Peyer's patch (tissue), 4 donors: ENCODE results near the gene SAMD11. TPM values are rescaled to one million over a fixed set of nuclear protein-coding genes. Genes with fewer than 3 reads are reported as not detected.

ENCODE experiments used
- DNase-seq, 3 donors: peaks; one replicate each; pipeline ENCODE4 v3.0.0-alpha.2; 2017 to 2019
- H3K27ac ChIP-seq, 4 donors: fragments of 200-600 bp; sonication (generic); one replicate each; pipeline ENCODE4 v1.5.1; 2016 to 2019
- H3K27me3 ChIP-seq, 2 donors: fragments of 200-600 bp; sonication (generic); one replicate each; pipeline ENCODE4 v1.5.1; 2019
- H3K36me3 ChIP-seq, 3 donors: fragments of 200-600 bp; sonication (generic); one replicate each; pipeline ENCODE4 v1.5.1; 2016 to 2019
- H3K4me1 ChIP-seq, 4 donors: fragments of 200-600 bp; sonication (generic); one replicate each; pipeline ENCODE4 v1.5.1; 2016 to 2019
- H3K4me3 ChIP-seq, 4 donors: fragments of 200-600 bp; sonication (generic); 1 replicate in 3 of 4; 2 replicates in 1 of 4; pipeline ENCODE4 v1.5.1; 2016 to 2019; ENCODE audit warnings: mild to moderate bottlenecking in 1 of 4
- H3K9me3 ChIP-seq, 4 donors: fragments of 200-600 bp; sonication (generic); one replicate each; pipeline ENCODE4 v1.5.1; 2016 to 2019; ENCODE audit warnings: mild to moderate bottlenecking in 1 of 4
- POLR2A ChIP-seq, 2 donors: fragments of 450-650 bp; IDR thresholded peaks; one replicate each; pipeline ENCODE4 v1.5.1; 2017; ENCODE audit warnings: antibody characterized with exemption in 2 of 2, mild to moderate bottlenecking in 2 of 2, moderate library complexity in 2 of 2
- total RNA-seq, 4 donors: library from RNA; depleted of rRNA; stranded (reverse); fragments of >200 nt; gene quantifications; one replicate each; pipeline ENCODE4 v1.1.0, GENCODE V29; 2016
- TF ChIP-seq, protein P1 (sequence below), 6 experiments: fragments of 450-650 bp in 4 of 6; fragments of 200-600 bp in 2 of 6; sonication (generic) in 1 of 6; IDR thresholded peaks; one replicate each; pipeline ENCODE4 v1.5.1; 2017 to 2019; ENCODE audit warnings: antibody characterized with exemption in 6 of 6, mild to moderate bottlenecking in 3 of 6, moderate library complexity in 1 of 6

Gene SAMD11
- total RNA-seq, 4 donors from 2014 or later, result 1.1 to 5.0 (median 2.2) TPM

DNA sequence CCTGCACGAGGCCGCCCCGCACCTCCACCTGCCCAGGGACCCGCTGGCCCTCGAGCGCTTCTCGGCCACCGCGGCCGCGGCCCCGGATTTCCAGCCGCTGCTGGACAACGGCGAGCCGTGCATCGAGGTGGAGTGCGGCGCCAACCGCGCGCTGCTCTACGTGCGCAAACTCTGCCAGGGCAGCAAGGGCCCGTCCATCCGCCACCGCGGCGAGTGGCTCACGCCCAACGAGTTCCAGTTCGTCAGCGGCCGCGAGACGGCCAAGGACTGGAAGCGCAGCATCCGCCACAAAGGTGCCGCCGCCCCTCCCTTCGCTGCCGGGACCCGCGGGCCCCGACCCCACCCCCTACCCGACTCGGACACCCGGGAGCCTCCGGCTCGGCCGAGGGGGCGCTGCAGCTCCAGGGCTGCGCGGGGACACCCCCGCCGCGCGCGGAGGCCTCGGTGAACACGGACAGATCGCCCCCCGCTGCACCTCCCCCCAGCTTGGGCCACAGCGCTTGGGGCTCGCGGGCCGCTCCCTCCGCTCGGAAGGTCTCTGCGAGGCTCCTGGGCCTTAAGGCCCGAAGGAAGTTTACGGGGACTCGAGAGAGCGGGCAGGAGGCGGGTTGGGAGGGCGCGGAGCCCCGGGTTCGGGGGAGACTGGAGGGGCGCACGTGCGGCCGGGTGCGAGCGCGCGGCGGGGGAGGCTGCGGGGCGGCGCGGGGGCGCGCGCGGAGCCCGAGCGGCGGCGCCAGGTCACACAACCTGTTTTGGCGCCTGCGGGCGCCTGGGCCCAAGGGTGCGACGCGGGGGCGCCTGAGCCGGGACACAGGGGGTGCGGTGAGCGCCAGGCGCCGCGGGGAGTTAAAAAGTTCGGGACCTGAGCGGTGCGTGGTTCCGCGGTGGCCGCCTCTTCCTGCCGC lies 1.2 kb downstream of the SAMD11 start:
- Histone ChIP-seq H3K4me3 (peak overlapping the region; percentile 14 to 57 (median 54)), H3K4me1 (peaks cover 0 to 53% (median 24%) of the 10 kb centered on the region in 4 donors), H3K9me3 (no peaks in the 10 kb centered on the region), H3K27ac (peak overlapping the region in 1 of 4 donors; percentile 49), H3K27me3 (peaks cover 0 to 54% of the 10 kb centered on the region in 2 donors), H3K36me3 (no peaks in the 10 kb centered on the region)
- TF ChIP-seq, protein P1, sequence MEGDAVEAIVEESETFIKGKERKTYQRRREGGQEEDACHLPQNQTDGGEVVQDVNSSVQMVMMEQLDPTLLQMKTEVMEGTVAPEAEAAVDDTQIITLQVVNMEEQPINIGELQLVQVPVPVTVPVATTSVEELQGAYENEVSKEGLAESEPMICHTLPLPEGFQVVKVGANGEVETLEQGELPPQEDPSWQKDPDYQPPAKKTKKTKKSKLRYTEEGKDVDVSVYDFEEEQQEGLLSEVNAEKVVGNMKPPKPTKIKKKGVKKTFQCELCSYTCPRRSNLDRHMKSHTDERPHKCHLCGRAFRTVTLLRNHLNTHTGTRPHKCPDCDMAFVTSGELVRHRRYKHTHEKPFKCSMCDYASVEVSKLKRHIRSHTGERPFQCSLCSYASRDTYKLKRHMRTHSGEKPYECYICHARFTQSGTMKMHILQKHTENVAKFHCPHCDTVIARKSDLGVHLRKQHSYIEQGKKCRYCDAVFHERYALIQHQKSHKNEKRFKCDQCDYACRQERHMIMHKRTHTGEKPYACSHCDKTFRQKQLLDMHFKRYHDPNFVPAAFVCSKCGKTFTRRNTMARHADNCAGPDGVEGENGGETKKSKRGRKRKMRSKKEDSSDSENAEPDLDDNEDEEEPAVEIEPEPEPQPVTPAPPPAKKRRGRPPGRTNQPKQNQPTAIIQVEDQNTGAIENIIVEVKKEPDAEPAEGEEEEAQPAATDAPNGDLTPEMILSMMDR (IDR thresholded peaks at IDR 0.05), result no peak
- TF ChIP-seq POLR2A (IDR thresholded peaks at IDR 0.05), result no peak
- no peak for DNase-seq

DNA sequence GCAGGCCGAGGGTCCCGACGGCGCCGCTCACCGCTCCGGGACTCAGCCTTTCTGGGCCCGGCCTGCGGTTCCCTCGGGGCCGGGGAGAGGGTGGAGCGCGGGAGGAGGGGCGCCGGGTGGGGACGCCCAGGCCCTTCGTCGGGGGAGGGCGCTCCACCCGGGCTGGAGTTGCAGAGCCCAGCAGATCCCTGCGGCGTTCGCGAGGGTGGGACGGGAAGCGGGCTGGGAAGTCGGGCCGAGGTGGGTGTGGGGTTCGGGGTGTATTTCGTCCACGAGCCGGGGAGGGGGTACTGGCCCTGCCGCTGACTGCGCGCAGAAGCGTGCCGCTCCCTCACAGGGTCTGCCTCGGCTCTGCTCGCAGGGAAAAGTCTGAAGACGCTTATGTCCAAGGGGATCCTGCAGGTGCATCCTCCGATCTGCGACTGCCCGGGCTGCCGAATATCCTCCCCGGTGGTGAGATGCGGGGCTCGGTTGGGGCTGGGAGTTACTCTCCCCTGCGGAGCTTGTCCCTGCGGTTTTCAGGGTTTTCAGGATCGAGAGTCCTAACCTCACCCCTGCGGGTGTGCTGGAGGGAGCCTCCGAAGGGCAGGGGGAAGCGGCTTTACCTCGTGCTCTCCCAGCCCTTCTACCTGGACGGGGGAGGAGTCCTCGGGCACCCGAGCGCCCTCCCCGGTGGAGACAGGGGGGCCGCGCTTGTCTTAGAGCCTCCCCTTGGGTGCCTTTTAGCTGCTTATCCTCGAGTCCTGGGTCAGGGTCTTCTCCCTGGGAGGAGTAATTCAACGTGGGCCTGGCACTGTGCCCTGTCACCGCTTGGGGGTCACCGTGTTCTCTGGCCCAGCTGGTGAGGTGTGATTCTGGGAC lies 2.1 kb downstream of the SAMD11 start:
- Histone ChIP-seq H3K36me3 (no peaks in the 10 kb centered on the region), H3K4me3 (peak overlapping the region in 3 of 4 donors; percentile 50 to 57 (median 57)), H3K9me3 (no peaks in the 10 kb centered on the region), H3K4me1 (peaks cover 0 to 44% (median 19%) of the 10 kb centered on the region in 4 donors), H3K27me3 (peaks cover 0 to 48% of the 10 kb centered on the region in 2 donors), H3K27ac (peak overlapping the region in 1 of 4 donors; percentile 49)
- TF ChIP-seq, protein P1 (IDR thresholded peaks at IDR 0.05), result no peak
- no peak for TF ChIP-seq POLR2A (IDR thresholded peaks at IDR 0.05)
- DNase-seq, result no peak

DNA sequence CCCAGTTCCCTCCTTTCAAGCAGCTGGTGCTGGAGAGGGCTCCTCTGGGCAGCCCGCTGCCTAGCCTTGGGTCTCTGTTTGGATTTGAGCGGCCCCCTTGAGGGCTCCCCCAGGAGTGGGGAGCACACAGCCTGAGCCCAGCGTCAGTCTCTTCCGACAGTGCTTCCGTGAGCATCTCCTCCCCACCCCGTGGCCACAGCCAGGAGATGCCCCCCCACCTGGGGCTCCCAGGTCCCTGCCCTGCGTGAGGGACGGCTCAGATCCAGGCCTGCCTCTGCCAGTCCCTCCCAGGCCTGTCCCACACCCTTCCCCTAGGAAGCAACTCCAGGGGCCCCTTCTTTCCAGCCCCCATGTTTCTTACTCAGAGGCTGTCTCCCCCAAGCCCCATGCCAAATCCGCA lies 3.5 kb downstream of the SAMD11 start:
- TF ChIP-seq POLR2A (IDR thresholded peaks at IDR 0.05), result no peak
- TF ChIP-seq, protein P1 (IDR thresholded peaks at IDR 0.05), result no peak
- peaks cover 0 to 35% (median 18%) of the 10 kb centered on the region in 4 donors for H3K4me1 ChIP-seq
- peaks cover 0 to 42% of the 10 kb centered on the region in 2 donors for H3K27me3 ChIP-seq

DNA sequence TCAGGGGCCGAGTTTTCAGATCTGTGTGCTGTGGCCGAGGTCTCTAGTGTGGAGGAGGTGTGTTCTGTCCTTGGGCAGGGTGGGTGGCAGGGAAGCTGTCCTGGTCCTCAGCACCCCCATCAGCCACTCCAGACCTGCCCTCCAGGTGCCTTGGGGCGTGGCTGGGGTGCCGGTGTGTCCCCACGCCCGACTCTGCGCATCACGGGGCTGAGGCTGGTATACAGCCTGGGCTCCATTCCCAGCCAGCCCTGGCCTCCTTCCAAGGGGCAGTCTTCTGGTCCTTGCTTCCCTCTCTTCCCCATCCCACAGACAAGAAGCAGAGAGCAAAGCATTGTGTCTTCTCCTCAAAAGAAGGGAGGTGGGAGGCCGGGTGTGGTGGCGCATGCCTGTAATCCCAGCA lies 4.0 kb downstream of the SAMD11 start:
- H3K27me3 ChIP-seq, result peaks cover 0 to 40% of the 10 kb centered on the region in 2 donors
- TF ChIP-seq, protein P1 (IDR thresholded peaks at IDR 0.05), result no peak
- no peak for TF ChIP-seq POLR2A (IDR thresholded peaks at IDR 0.05)
- DNase-seq, result no peak

More for the DNA sequence above, 3.5 kb downstream of the SAMD11 start:
- no peak overlapping the region for H3K4me3 ChIP-seq
- no peaks in the 10 kb centered on the region for H3K9me3 ChIP-seq
- no peak for DNase-seq
- no peak overlapping the region for H3K27ac ChIP-seq
- H3K36me3 ChIP-seq, result no peaks in the 10 kb centered on the region

DNA sequence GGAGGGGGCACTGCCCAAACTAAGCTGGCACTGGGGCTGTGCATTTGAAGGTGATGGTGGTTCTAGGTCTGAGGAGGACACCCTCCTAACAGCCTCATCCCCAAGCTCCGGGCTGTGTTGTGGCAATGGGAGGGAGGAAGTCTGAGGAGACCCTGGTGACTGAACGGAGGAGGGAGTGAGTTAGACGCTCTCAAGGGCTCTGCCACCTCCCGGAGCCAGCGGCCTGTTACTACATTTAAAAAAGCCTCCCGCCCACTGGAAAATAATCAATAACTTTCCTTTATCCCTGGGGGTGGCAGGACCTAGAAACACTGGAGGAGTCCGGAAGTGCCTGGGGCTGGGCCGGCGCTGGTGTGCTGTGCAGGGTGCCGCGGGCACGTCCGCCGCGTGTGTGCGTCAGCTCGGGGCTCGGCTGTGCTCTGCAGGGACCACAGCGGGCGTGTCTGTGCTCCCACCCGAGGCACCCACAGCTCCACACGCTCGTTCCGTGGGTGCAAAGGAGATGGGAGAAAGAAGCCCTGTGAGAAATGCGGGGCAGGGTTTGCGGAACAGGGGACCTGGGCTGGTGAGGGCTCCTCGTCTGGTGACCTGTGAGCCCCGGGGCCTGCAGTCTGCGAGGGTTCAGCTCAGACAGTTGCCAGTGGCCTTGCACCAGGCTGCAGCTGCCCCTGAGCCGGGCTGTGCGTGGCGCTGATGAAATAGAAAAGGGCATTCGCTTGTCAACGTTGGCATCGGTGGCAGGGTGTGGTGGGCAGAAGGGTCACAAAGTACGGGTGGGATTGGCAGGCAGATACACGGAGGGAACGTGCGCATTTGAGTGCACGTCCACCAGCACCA lies 5.3 kb downstream of the SAMD11 start:
- H3K27ac ChIP-seq, result no peak overlapping the region
- no peaks in the 10 kb centered on the region for H3K36me3 ChIP-seq
- DNase-seq, result no peak
- H3K27me3 ChIP-seq, result peaks cover 0 to 36% of the 10 kb centered on the region in 2 donors
- H3K4me1 ChIP-seq, result peaks cover 0 to 19% (median 9%) of the 10 kb centered on the region in 4 donors
- no peak for TF ChIP-seq POLR2A (IDR thresholded peaks at IDR 0.05)
- no peaks in the 10 kb centered on the region for H3K9me3 ChIP-seq
- H3K4me3 ChIP-seq, result no peak overlapping the region

More for the DNA sequence above, 4.0 kb downstream of the SAMD11 start:
- H3K27ac ChIP-seq, result no peak overlapping the region
- no peak overlapping the region for H3K4me3 ChIP-seq
- no peaks in the 10 kb centered on the region for H3K36me3 ChIP-seq
- peaks cover 0 to 31% (median 18%) of the 10 kb centered on the region in 4 donors for H3K4me1 ChIP-seq
- no peaks in the 10 kb centered on the region for H3K9me3 ChIP-seq
